Sigmoid colon (tissue), 7 donors: ENCODE results near the gene FLRT1. TPM values are rescaled to one million over a fixed set of nuclear protein-coding genes. Genes with fewer than 3 reads are reported as not detected.

Experiments used
- DNase-seq: peaks from one replicate; pipeline ENCODE4 v3.0.0-alpha.2; 2019
- H3K27ac ChIP-seq, 4 donors: fragments of 200-600 bp; sonication (generic); one replicate each; pipeline ENCODE4 v1.5.1; 2016 to 2019; ENCODE audit warnings: mild to moderate bottlenecking in 1 of 4
- H3K27me3 ChIP-seq, 3 donors: fragments of 200-600 bp; sonication (generic); one replicate each; pipeline ENCODE4 v1.5.1; 2019; ENCODE audit warnings: mild to moderate bottlenecking in 1 of 3
- H3K36me3 ChIP-seq, 4 donors: fragments of 200-600 bp; sonication (generic); one replicate each; pipeline ENCODE4 v1.5.1; 2016 to 2019
- H3K4me1 ChIP-seq, 4 donors: fragments of 200-600 bp; sonication (generic); one replicate each; pipeline ENCODE4 v1.5.1; 2017 to 2019
- H3K4me3 ChIP-seq, 4 donors: fragments of 200-600 bp; sonication (generic); one replicate each; pipeline ENCODE4 v1.5.1; 2017 to 2019; ENCODE audit warnings: mild to moderate bottlenecking in 2 of 4, moderate library complexity in 1 of 4
- H3K9me3 ChIP-seq, 4 donors: fragments of 200-600 bp in 3 of 4; sonication (generic) in 3 of 4; one replicate each; pipeline versions ENCODE4 v1.5.1 to v1.6.1; 2013 to 2019
- CTCF ChIP-seq, 4 experiments: fragments of 450-650 bp in 3 of 4; fragments of 200-600 bp in 1 of 4; IDR thresholded peaks; one replicate each; pipeline ENCODE4 v1.5.1; 2016 to 2019; ENCODE audit warnings: antibody characterized with exemption in 4 of 4, mild to moderate bottlenecking in 3 of 4, moderate library complexity in 2 of 4
- EP300 ChIP-seq, 4 donors: sonication (generic); formaldehyde crosslinking; IDR thresholded peaks; one replicate each; pipeline ENCODE4 v1.6.1; 2017; ENCODE audit warnings: antibody characterized with exemption in 4 of 4
- POLR2A ChIP-seq, 2 donors: fragments of 450-650 bp; IDR thresholded peaks; one replicate each; pipeline ENCODE4 v1.6.1; 2016; ENCODE audit warnings: antibody characterized with exemption in 2 of 2, mild to moderate bottlenecking in 2 of 2, moderate library complexity in 2 of 2
- POLR2AphosphoS5 ChIP-seq, 4 donors: sonication (generic); formaldehyde crosslinking; IDR thresholded peaks; one replicate each; pipeline ENCODE4 v1.6.1; 2017; ENCODE audit warnings: antibody characterized with exemption in 4 of 4
- WGBS, 2 donors: extraction: QIAGEN DNeasy Blood & Tissue Kit; methylation state at CpG; one replicate each; pipeline ENCODE4 v1.1.7; 2013; 5-methylcytosine and 5-hydroxymethylcytosine counted together
- intact Hi-C: fragments of 100-400 bp; cut with DNase I; formaldehyde crosslinking; loops from one replicate; pipeline ENCODE4 v1.15.1; 2023
- polyA plus RNA-seq, 3 donors: library from polyadenylated mRNA; stranded (reverse); fragments of 200-250 nt; gene quantifications; one replicate each; pipeline ENCODE4 v1.2.3, GENCODE V29; 2013
- total RNA-seq, 4 donors: library from RNA; depleted of rRNA; stranded (reverse); fragments of >200 nt; gene quantifications; one replicate each; pipeline ENCODE4 v1.1.0, GENCODE V29; 2016
- donor health status: healthy with polysubstance abuse.
- donor health status: Bipolar disorder and iron deficiency.
- donor health status: healthy.

FLRT1 gene
- total and polyA plus RNA-seq, 7 donors: 0.66 to 6.9 (median 2.9) TPM; not detected in 2

GRCh38 chr11:63998558-63999348, 37.0 kb upstream of the FLRT1 start:
- Histone ChIP-seq H3K27ac (no peak overlapping the region), H3K4me1 (peaks cover 0 to 39% (median 30%) of the 10 kb centered on the region in 4 donors)

GRCh38 chr11:63999349-64000025, 36.2 kb upstream of the FLRT1 start:
- no peaks in the 10 kb centered on the region for H3K9me3 ChIP-seq
- peaks cover 11 to 41% (median 18%) of the 10 kb centered on the region in 4 donors for H3K36me3 ChIP-seq
- peak overlapping the region in 3 of 4 donors; percentile 35 to 44 (median 40) for H3K4me3 ChIP-seq
- peak; percentile 86 for DNase-seq
- peaks cover 0 to 39% (median 30%) of the 10 kb centered on the region in 4 donors for H3K4me1 ChIP-seq
- TF ChIP-seq CTCF (IDR thresholded peaks at IDR 0.05): no peak
- no peak for TF ChIP-seq POLR2AphosphoS5 (IDR thresholded peaks at IDR 0.05)
- no peak for TF ChIP-seq POLR2A (IDR thresholded peaks at IDR 0.05)
- TF ChIP-seq EP300 (IDR thresholded peaks at IDR 0.05): no peak
- H3K27me3 ChIP-seq: peaks cover 0 to 7% (median 0%) of the 10 kb centered on the region in 3 donors
- H3K27ac ChIP-seq: no peak overlapping the region
- 12 to 34% methylated on average over 59 of the region's 59 CpGs for WGBS, 2 donors
- intact Hi-C loops: loop anchor here (1.0 kb wide), 2 partner anchors 149 to 154 kb away; no protein-coding TSS in a partner anchor

More at GRCh38 chr11:63998558-63999348, 37.0 kb upstream of the FLRT1 start:
- DNase-seq: no peak
- 72 to 78% methylated on average over 54 of the region's 54 CpGs for WGBS, 2 donors
- peaks cover 0 to 7% (median 0%) of the 10 kb centered on the region in 3 donors for H3K27me3 ChIP-seq
- H3K9me3 ChIP-seq: no peaks in the 10 kb centered on the region
- H3K4me3 ChIP-seq: peak overlapping the region in 3 of 4 donors; percentile 35 to 44 (median 40)
- TF ChIP-seq POLR2A (IDR thresholded peaks at IDR 0.05) (no peak), EP300 (IDR thresholded peaks at IDR 0.05) (no peak), CTCF (IDR thresholded peaks at IDR 0.05) (no peak), POLR2AphosphoS5 (IDR thresholded peaks at IDR 0.05) (no peak)
- peaks cover 11 to 48% (median 19%) of the 10 kb centered on the region in 4 donors for H3K36me3 ChIP-seq
- intact Hi-C loops: no loop called here

GRCh38 chr11:64000026-64000739, 35.5 kb upstream of the FLRT1 start:
- H3K9me3 ChIP-seq: no peaks in the 10 kb centered on the region
- peaks cover 11 to 34% (median 18%) of the 10 kb centered on the region in 4 donors for H3K36me3 ChIP-seq
- H3K27me3 ChIP-seq: peaks cover 0 to 7% (median 0%) of the 10 kb centered on the region in 3 donors
- H3K4me3 ChIP-seq: peak overlapping the region; percentile 13 to 44 (median 38)
- intact Hi-C loops: loop anchor here (1.0 kb wide), 2 partner anchors 148 to 153 kb away; no protein-coding TSS in a partner anchor
- peak; percentile 87 for DNase-seq
- WGBS, 2 donors: 3 to 14% methylated on average over 67 of the region's 67 CpGs
- TF ChIP-seq POLR2AphosphoS5 (IDR thresholded peaks at IDR 0.05): no peak
- peak in 3 of 4 experiments; percentile 48 to 89 (median 59) for TF ChIP-seq CTCF (IDR thresholded peaks at IDR 0.05)
- peaks cover 0 to 39% (median 30%) of the 10 kb centered on the region in 4 donors for H3K4me1 ChIP-seq
- H3K27ac ChIP-seq: peak overlapping the region in 2 of 4 donors; percentile 29 to 35

- Histone ChIP-seq H3K36me3 (peaks cover 11 to 28% (median 18%) of the 10 kb centered on the region in 4 donors), H3K4me3 (peak overlapping the region in 3 of 4 donors; percentile 35 to 44 (median 40)), H3K4me1 (peaks cover 0 to 39% (median 30%) of the 10 kb centered on the region in 4 donors), H3K27ac (peak overlapping the region in 2 of 4 donors; percentile 29 to 35), H3K27me3 (peaks cover 0 to 7% (median 0%) of the 10 kb centered on the region in 3 donors), H3K9me3 (no peaks in the 10 kb centered on the region)
- intact Hi-C loops: loop anchor here (1.0 kb wide), 2 partner anchors 147 to 152 kb away; no protein-coding TSS in a partner anchor
- no peak for DNase-seq
- WGBS, 2 donors: 25 to 28% methylated on average over 60 of the region's 60 CpGs
- TF ChIP-seq CTCF (IDR thresholded peaks at IDR 0.05): peak in 2 of 4 experiments; percentile 5 to 36
- TF ChIP-seq POLR2A (IDR thresholded peaks at IDR 0.05): no peak
These were observed 34.8 kb upstream of the FLRT1 start for GRCh38 chr11:64000740-64001483.
